Tibial nerve (tissue), 4 donors: Measurements from ENCODE around the gene ADGRL4. TPM values are rescaled to one million over a fixed set of nuclear protein-coding genes. Genes with fewer than 3 reads are reported as not detected.

Experiments
- DNase-seq, 2 donors: peaks; one replicate each; pipeline ENCODE4 v3.0.0-alpha.2; 2019; ENCODE audit warnings: low spot score in 2 of 2
- H3K27ac ChIP-seq, 4 donors: fragments of 200-600 bp; sonication (generic) in 3 of 4; one replicate each; pipeline ENCODE4 v1.5.1; 2017 to 2019; ENCODE audit warnings: mild to moderate bottlenecking in 1 of 4
- H3K27me3 ChIP-seq, 2 donors: fragments of 200-600 bp; sonication (generic) in 1 of 2; one replicate each; pipeline versions ENCODE4 v1.5.1 to v1.6.0; 2017 to 2019
- H3K36me3 ChIP-seq, 3 donors: fragments of 200-600 bp; sonication (generic); one replicate each; pipeline ENCODE4 v1.5.1; 2018 to 2019
- H3K4me1 ChIP-seq, 4 donors: fragments of 200-600 bp; sonication (generic) in 3 of 4; one replicate each; pipeline ENCODE4 v1.5.1; 2017 to 2019
- H3K4me3 ChIP-seq, 4 donors: fragments of 200-600 bp; sonication (generic) in 3 of 4; one replicate each; pipeline ENCODE4 v1.5.1; 2017 to 2019; ENCODE audit warnings: mild to moderate bottlenecking in 1 of 4, moderate library complexity in 1 of 4
- H3K9me3 ChIP-seq, 4 donors: fragments of 200-600 bp; sonication (generic) in 3 of 4; one replicate each; pipeline ENCODE4 v1.5.1; 2017 to 2019
- CTCF ChIP-seq, 5 experiments: fragments of 200-600 bp in 3 of 5; fragments of 450-650 bp in 2 of 5; sonication (generic) in 3 of 5; IDR thresholded peaks; one replicate each; pipeline ENCODE4 v1.5.1; 2016 to 2019; ENCODE audit warnings: antibody characterized with exemption in 5 of 5, mild to moderate bottlenecking in 3 of 5, moderate library complexity in 2 of 5
- EP300 ChIP-seq, 2 donors: sonication (generic); formaldehyde crosslinking; IDR thresholded peaks; one replicate each; pipeline ENCODE4 v1.6.1; 2017; ENCODE audit warnings: antibody characterized with exemption in 2 of 2, mild to moderate bottlenecking in 1 of 2
- POLR2A ChIP-seq, 2 donors: fragments of 450-650 bp; IDR thresholded peaks; one replicate each; pipeline ENCODE4 v1.6.1; 2017; ENCODE audit warnings: antibody characterized with exemption in 2 of 2, mild to moderate bottlenecking in 2 of 2, moderate library complexity in 2 of 2
- WGBS, 2 donors: methylation state at CpG; one replicate each; pipeline ENCODE4 v1.1.5; 2018; 5-methylcytosine and 5-hydroxymethylcytosine counted together
- total RNA-seq, 4 donors: library from RNA; depleted of rRNA; stranded (reverse); fragments of >200 nt; gene quantifications; one replicate each; pipeline ENCODE4 v1.1.0, GENCODE V29; 2016

Gene ADGRL4
- total RNA-seq, 4 donors from 2014 or later: 17.0 to 54.0 (median 33.5) TPM

- WGBS, 2 donors: 83 to 90% methylated on average over 2 of the region's 2 CpGs
- no peaks in the 10 kb centered on the region for H3K36me3 ChIP-seq
- H3K27ac ChIP-seq: no peak overlapping the region
- H3K27me3 ChIP-seq: no peaks in the 10 kb centered on the region
- no peaks in the 10 kb centered on the region for H3K9me3 ChIP-seq
- no peak for DNase-seq
- no peaks in the 10 kb centered on the region for H3K4me1 ChIP-seq
- no peak overlapping the region for H3K4me3 ChIP-seq
- TF ChIP-seq EP300 (IDR thresholded peaks at IDR 0.05) (no peak), CTCF (IDR thresholded peaks at IDR 0.05) (no peak), POLR2A (IDR thresholded peaks at IDR 0.05) (no peak)
These were observed 57.3 kb downstream of the ADGRL4 start for GRCh38 chr1:78949227-78949626.

GRCh38 chr1:78919150-78919549, 87.4 kb downstream of the ADGRL4 start:
- Histone ChIP-seq H3K9me3 (no peaks in the 10 kb centered on the region), H3K27ac (no peak overlapping the region), H3K36me3 (no peaks in the 10 kb centered on the region), H3K4me3 (no peak overlapping the region), H3K27me3 (no peaks in the 10 kb centered on the region), H3K4me1 (no peaks in the 10 kb centered on the region)
- 72 to 80% methylated on average over 3 of the region's 3 CpGs for WGBS, 2 donors
- no peak for DNase-seq
- no peak for TF ChIP-seq EP300 (IDR thresholded peaks at IDR 0.05)
- TF ChIP-seq POLR2A (IDR thresholded peaks at IDR 0.05): no peak
- no peak for TF ChIP-seq CTCF (IDR thresholded peaks at IDR 0.05)

GRCh38 chr1:78918157-78918556, 88.4 kb downstream of the ADGRL4 start:
- no peaks in the 10 kb centered on the region for H3K36me3 ChIP-seq
- H3K4me1 ChIP-seq: no peaks in the 10 kb centered on the region
- H3K27ac ChIP-seq: no peak overlapping the region
- no peak for DNase-seq
- no peaks in the 10 kb centered on the region for H3K9me3 ChIP-seq
- H3K4me3 ChIP-seq: no peak overlapping the region
- TF ChIP-seq EP300 (IDR thresholded peaks at IDR 0.05) (no peak), POLR2A (IDR thresholded peaks at IDR 0.05) (no peak), CTCF (IDR thresholded peaks at IDR 0.05) (no peak)
- WGBS, 2 donors: 91 to 92% methylated on average over 2 of the region's 2 CpGs
- no peaks in the 10 kb centered on the region for H3K27me3 ChIP-seq

GRCh38 chr1:78916986-78917385, 89.5 kb downstream of the ADGRL4 start:
- no peak overlapping the region for H3K4me3 ChIP-seq
- TF ChIP-seq EP300 (IDR thresholded peaks at IDR 0.05): no peak
- no peak for TF ChIP-seq POLR2A (IDR thresholded peaks at IDR 0.05)
- TF ChIP-seq CTCF (IDR thresholded peaks at IDR 0.05): no peak
- DNase-seq: no peak
- H3K9me3 ChIP-seq: no peaks in the 10 kb centered on the region
- H3K4me1 ChIP-seq: no peaks in the 10 kb centered on the region
- no peaks in the 10 kb centered on the region for H3K36me3 ChIP-seq
- H3K27ac ChIP-seq: no peak overlapping the region
- 92 to 96% methylated on average over 3 of the region's 3 CpGs for WGBS, 2 donors
- H3K27me3 ChIP-seq: no peaks in the 10 kb centered on the region

- no peaks in the 10 kb centered on the region for H3K36me3 ChIP-seq
- 85 to 89% methylated on average over 2 of the region's 2 CpGs for WGBS, 2 donors
- no peak for DNase-seq
- H3K27ac ChIP-seq: no peak overlapping the region
- H3K27me3 ChIP-seq: no peaks in the 10 kb centered on the region
- no peak for TF ChIP-seq POLR2A (IDR thresholded peaks at IDR 0.05)
- TF ChIP-seq EP300 (IDR thresholded peaks at IDR 0.05): no peak
- TF ChIP-seq CTCF (IDR thresholded peaks at IDR 0.05): no peak
- no peak overlapping the region for H3K4me3 ChIP-seq
- H3K9me3 ChIP-seq: no peaks in the 10 kb centered on the region
- no peaks in the 10 kb centered on the region for H3K4me1 ChIP-seq
These were observed 92.6 kb downstream of the ADGRL4 start for GRCh38 chr1:78913950-78914349.
